ENCODE data around the gene ATP8A2. TPM values are rescaled to one million over a fixed set of nuclear protein-coding genes. Genes with fewer than 3 reads are reported as not detected.
A peak's percentile ranks its signal among the peaks of the same experiment; 100 is the strongest.

ATP8A2 gene
- total and polyA plus RNA-seq, 9 of the 15 experiments (the other 6 are each of a cell fraction or from before 2014, with no cell fraction given): under 0.01 to 0.33 (median 0.06) TPM; not detected in 4

DNA sequence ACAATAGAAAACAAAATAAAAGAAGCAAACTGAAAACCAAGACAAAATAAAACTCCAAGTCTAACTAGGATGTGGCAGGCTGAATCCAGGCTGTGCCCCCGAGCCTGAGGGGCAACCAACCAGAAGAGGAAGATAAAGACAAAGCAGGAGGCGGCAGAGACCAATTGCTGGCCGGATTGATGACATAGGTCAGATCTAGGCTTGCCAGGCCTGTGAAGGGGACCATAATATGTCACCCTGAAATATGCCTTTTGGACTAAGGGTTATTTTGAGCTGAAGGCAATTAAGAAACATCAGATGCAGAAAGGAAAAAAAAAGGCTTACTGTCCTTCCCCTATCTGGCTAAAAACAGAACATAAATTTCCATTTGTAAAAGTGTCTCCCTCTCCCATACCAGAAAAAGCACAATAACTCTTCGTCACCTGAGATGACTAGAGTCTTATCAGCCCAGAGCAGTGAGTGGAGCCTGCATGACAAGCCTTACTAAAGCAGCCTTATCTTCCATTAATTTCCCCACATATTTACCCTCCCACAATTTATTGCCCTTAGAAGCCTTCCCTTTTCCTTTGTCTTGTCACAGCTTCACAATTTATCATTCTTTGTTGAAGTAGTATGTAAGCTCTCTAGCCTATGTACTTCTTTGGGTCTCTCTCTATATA lies 22.8 kb downstream of the ATP8A2 start (continued):
- peak; percentile 81 for TF ChIP-seq NCOA4 (IDR thresholded peaks at IDR 0.05; ENCODE audit: partially characterized antibody)
- TF ChIP-seq SNRNP70 (optimal IDR thresholded peaks at IDR 0.05; ENCODE audit: low read depth, low read length): no peak
- TF ChIP-seq ZKSCAN1 (IDR thresholded peaks at IDR 0.05; ENCODE audit: low read depth, low read length): 0 out of 2 replicates have a peak, but pooled peaks have one; percentile 25
- peak in 1 of 2 experiments; percentile 89; a peak in 2 of 4 replicates for TF ChIP-seq MCM7 (IDR thresholded peaks at IDR 0.05)
- TF ChIP-seq, protein P1, sequence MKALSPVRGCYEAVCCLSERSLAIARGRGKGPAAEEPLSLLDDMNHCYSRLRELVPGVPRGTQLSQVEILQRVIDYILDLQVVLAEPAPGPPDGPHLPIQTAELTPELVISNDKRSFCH (CRISPR knock-in tag; IDR thresholded peaks at IDR 0.05): no peak
- TF ChIP-seq, protein P1 (tag; IDR thresholded peaks at IDR 0.05): peak; percentile 82
- TF ChIP-seq TCF3 (CRISPR knock-in tag; IDR thresholded peaks at IDR 0.05): peak; percentile 96
- 0 out of 2 replicates have a peak, but pooled peaks have one; percentile 21 for TF ChIP-seq CREB1 (IDR thresholded peaks at IDR 0.05)
- TF ChIP-seq CREB1 (CRISPR knock-in tag; IDR thresholded peaks at IDR 0.05): no peak
- TF ChIP-seq NCOA2 (IDR thresholded peaks at IDR 0.05; ENCODE audit: partially characterized antibody in 2 of 2): peak; percentile 80 to 87
- peak; percentile 94 for TF ChIP-seq PML (IDR thresholded peaks at IDR 0.05; ENCODE audit: low read length)
- peak; percentile 93 to 96 for TF ChIP-seq ARNT (IDR thresholded peaks at IDR 0.05)
- TF ChIP-seq CBX3 (IDR thresholded peaks at IDR 0.05; ENCODE audit: borderline replicate concordance in 1 of 2, low read length in 2 of 2): peak in 1 of 2 experiments; percentile 81; a peak in 1 of 3 replicates
- TF ChIP-seq CC2D1A (IDR thresholded peaks at IDR 0.05): peak; percentile 90; the same call in 1 of the 2 replicates
- peak; percentile 74 for TF ChIP-seq SMAD4 (CRISPR knock-in tag; conservative IDR thresholded peaks at IDR 0.05)
- peak; percentile 88 for TF ChIP-seq BRD9 (IDR thresholded peaks at IDR 0.05; ENCODE audit: low read depth, partially characterized antibody)
- TF ChIP-seq NEUROD1 (IDR thresholded peaks at IDR 0.05; ENCODE audit: borderline replicate concordance, low read depth, low read length, partially characterized antibody): peak; percentile 52
- TF ChIP-seq CEBPB (tag; IDR thresholded peaks at IDR 0.05): peak; percentile 40; the same call in 1 of the 2 replicates
- no peak for TF ChIP-seq TFAM (CRISPR knock-in tag; conservative IDR thresholded peaks at IDR 0.05)
- peak; percentile 69 to 90; a peak in 2 of 4 replicates for TF ChIP-seq FOXA3 (CRISPR knock-in tag; conservative IDR thresholded peaks at IDR 0.05 in 1 of 2, IDR thresholded peaks at IDR 0.05 in 1 of 2)
- TF ChIP-seq HMGN3 (IDR thresholded peaks at IDR 0.05; ENCODE audit: borderline replicate concordance, extremely low read depth, insufficient read length, low read depth, low read length): peak; percentile 87
- TF ChIP-seq ZEB2 (IDR thresholded peaks at IDR 0.05): peak; percentile 95
- TF ChIP-seq, protein P2, sequence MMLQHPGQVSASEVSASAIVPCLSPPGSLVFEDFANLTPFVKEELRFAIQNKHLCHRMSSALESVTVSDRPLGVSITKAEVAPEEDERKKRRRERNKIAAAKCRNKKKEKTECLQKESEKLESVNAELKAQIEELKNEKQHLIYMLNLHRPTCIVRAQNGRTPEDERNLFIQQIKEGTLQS (IDR thresholded peaks at IDR 0.05): peak; percentile 84
- TF ChIP-seq, protein P2 (CRISPR knock-in tag; conservative IDR thresholded peaks at IDR 0.05): no peak
- no peak for TF ChIP-seq PHF8 (IDR thresholded peaks at IDR 0.05; ENCODE audit: borderline replicate concordance, low read length)
- TF ChIP-seq GTF2A2 (tag; IDR thresholded peaks at IDR 0.05): no peak
- peak; percentile 86 for TF ChIP-seq GATA2 (CRISPR knock-in tag; IDR thresholded peaks at IDR 0.05)
- no peak for TF ChIP-seq ILK (tag; IDR thresholded peaks at IDR 0.05; ENCODE audit: borderline replicate concordance, low read depth)
- TF ChIP-seq HDAC1 (IDR thresholded peaks at IDR 0.05): peak in 1 of 2 experiments; percentile 73; a peak in 2 of 4 replicates
- no peak for TF ChIP-seq RHOXF2B (CRISPR knock-in tag; conservative IDR thresholded peaks at IDR 0.05)
- no peak for TF ChIP-seq ZNF561 (CRISPR knock-in tag; conservative IDR thresholded peaks at IDR 0.05)

Data from K562 (cell line).